Activated naive CD4-positive, alpha-beta T cell treated with anti-CD3 and anti-CD28 coated beads, Interleukin-2, amount 50 U/mL, for 72 hours (primary cell): ENCODE data around the gene SLC6A20. TPM values are rescaled to one million over a fixed set of nuclear protein-coding genes. Genes with fewer than 3 reads are reported as not detected.
A peak's percentile ranks its signal among the peaks of the same experiment; 100 is the strongest.

Experiments
- ATAC-seq, 2 donors: fragments of 150-1000 bp; cut with Tn5 transposase; 2 replicates each; pipeline ENCODE4 v1.10.0; 2021; ENCODE audit warnings: mild to moderate bottlenecking in 2 of 2, moderate library complexity in 2 of 2
- DNase-seq, 2 donors: peaks; one replicate each; pipeline ENCODE4 v3.0.0; 2021 to 2022; ENCODE audit warnings: low spot score in 2 of 2
- H3K27ac Mint-ChIP-seq, 2 donors: one replicate each; pipeline ENCODE4 v1.8.0; 2022; ENCODE audit warnings: mild to moderate bottlenecking in 2 of 2, mixed read lengths in 2 of 2
- H3K36me3 Mint-ChIP-seq, 2 donors: one replicate each; pipeline ENCODE4 v1.8.0; 2022; ENCODE audit warnings: mixed read lengths in 2 of 2
- H3K9me3 Mint-ChIP-seq, 2 donors: one replicate each; pipeline ENCODE4 v1.8.0; 2022; ENCODE audit warnings: mixed read lengths in 2 of 2
- total RNA-seq, 2 donors: library from RNA; stranded (reverse); gene quantifications; one replicate each; pipeline ENCODE4 v1.2.3, GENCODE V29; 2022

SLC6A20 gene, protein sequence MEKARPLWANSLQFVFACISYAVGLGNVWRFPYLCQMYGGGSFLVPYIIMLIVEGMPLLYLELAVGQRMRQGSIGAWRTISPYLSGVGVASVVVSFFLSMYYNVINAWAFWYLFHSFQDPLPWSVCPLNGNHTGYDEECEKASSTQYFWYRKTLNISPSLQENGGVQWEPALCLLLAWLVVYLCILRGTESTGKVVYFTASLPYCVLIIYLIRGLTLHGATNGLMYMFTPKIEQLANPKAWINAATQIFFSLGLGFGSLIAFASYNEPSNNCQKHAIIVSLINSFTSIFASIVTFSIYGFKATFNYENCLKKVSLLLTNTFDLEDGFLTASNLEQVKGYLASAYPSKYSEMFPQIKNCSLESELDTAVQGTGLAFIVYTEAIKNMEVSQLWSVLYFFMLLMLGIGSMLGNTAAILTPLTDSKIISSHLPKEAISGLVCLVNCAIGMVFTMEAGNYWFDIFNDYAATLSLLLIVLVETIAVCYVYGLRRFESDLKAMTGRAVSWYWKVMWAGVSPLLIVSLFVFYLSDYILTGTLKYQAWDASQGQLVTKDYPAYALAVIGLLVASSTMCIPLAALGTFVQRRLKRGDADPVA
- total RNA-seq: not detected

DNA sequence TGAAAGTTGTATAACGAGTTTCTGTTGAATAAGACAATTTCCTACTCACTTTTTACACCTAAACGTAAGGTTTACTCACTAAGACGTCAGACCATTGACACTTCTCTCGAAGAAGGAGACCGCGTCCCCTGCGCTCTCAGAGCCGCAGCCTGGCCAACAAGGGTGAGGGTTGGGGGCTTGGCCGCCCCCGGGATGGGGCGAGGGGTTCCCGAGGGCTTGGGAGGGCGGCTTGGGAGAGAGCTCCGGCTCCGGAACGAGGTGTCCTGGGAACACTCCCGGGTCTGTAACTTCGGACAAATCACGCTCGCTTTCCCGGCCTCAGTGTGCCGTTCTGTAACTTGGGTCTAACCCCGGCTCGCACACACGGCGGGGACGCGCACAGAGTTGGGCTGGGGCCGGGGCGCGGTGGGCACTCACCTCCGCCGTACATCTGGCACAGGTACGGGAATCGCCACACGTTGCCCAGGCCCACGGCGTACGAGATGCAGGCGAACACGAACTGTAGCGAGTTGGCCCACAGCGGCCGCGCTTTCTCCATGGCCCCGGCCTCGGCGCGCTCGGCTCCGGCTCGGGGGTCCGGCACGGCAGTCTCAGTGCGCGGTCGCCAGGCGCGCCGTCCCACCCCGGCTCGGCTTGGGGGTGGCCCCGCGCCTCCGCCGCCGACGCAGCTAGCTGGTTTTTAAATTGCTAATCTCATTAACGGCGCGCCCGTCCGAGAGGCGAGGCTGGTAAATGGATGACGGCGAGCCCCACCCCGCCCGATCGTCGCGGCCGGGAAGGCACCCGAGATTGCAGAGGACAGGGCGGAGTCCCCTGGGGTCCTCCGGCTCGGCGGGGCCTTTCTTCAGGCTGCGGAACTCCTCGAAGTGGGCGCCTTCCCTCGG is at the start of gene SLC6A20:
Gene SLC6A20, minus strand, starts transcription at position 655 of the 884 bp plus-strand sequence. Its CDS starts 117 bp downstream, at position 538.
- peak in 1 of 2 donors; percentile 54 for ATAC-seq
- peaks cover 0 to 6% of the 10 kb centered on the region in 2 donors for H3K36me3 Mint-ChIP-seq
- H3K27ac Mint-ChIP-seq: no peak within 1 kb of the TSS
- no peak for DNase-seq
- H3K9me3 Mint-ChIP-seq: no peaks in the 10 kb centered on the region

DNA sequence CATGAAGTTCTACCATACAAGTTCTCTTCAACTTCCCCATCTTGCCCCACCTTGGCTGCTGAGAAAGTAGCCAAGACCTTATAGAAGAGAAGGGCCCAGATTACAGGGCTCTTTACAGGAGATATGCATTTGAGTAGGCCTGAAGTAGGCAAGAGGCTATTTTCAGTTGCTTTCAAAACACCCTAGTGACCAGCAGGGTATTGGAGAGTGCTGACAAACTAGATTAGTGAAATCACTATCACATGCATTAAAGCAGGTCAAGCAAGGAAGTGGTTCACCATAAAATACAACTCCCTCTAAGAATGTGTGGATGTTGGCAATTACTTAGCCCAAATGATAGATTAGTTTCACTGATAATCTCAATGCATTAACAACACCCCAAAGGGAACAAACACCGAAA is 48.3 kb upstream of the SLC6A20 start:
- H3K27ac Mint-ChIP-seq: no peak overlapping the region
- ATAC-seq: no peak
- H3K9me3 Mint-ChIP-seq: peaks cover 0 to 3% of the 10 kb centered on the region in 2 donors
- H3K36me3 Mint-ChIP-seq: peaks cover 0 to 4% of the 10 kb centered on the region in 2 donors
- no peak for DNase-seq

DNA sequence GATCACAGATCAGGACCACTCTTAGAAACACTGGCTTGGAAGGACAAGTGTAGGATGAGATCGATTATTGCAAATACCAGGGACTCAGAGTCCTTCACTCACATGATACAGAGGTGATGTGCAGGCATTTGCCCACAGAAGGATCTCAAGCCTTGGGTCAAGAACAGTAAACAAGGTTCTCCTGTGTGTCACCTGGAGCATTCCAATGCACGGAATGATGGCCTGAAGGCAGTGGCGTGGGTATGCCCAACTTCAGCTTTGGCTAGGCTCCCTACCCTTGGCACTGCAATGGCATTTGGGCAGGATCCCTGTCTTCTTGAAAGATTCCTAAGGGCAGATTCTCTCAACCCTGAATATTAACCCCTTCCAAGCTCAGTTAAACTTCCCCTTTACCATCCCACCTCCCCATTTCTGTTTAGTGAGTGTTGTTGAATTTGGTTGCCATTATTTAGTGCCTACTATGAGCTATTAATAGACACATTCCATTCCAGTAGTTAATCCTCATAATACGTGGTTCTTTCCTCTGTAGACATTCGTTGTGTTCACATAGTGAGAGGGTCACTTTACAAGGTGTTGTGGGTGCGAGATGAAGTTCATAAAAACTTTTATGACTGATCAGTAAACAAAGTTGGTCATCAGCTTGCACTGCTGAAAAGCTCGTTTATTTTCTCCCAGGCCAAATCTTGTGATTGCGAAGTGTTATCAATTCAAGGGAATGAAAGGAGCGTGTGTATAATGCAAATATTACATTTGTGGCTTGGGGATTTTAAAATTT is 46.7 kb upstream of the SLC6A20 start:
- Mint-ChIP-seq H3K9me3 (peaks cover 0 to 3% of the 10 kb centered on the region in 2 donors), H3K27ac (peak overlapping the region in 1 of 2 donors; percentile 93), H3K36me3 (peaks cover 0 to 4% of the 10 kb centered on the region in 2 donors)
- DNase-seq (no peak), ATAC-seq (no peak)

DNA sequence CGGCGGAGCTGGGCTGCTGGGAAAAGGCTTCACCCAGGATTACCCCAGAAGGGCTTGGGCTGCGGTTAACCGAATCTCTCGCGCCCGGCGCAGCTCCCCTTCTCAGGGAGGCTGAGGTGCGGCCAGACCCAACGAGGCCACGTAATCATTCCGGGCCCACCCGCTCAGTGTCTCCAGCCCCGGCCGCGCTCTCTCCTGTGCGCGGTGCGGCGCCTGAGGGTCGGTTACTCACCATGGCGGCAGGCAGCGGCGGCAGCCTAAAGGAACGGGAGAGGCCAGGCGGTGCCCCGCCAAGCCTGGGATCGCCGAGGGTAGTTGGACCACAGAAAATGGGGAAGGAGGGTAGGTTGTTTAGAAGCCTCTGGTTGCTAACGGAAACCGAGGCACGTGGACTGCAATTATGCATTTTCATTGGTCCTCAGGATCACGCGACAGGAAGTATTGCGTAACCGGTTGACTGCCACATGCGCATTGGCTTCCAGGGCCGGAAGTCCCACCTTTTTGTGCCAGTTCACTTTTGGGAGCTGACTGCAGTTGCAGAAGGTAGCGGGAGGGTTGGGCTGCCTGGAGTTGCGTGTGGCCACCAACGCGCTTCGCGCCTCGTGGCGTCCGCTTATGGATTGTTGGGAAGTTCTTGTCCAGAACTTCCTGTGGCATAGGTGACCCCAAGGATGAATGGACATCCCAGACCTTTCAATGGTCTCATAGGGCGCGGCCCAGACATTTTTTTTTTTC is 45.6 kb upstream of the SLC6A20 start, which contains the start of gene LZTFL1:
Gene LZTFL1, minus strand, starts transcription at position 363 of the 735 bp plus-strand sequence. Its CDS starts 128 bp downstream, at position 235.
- peak; percentile 89 to 95 for ATAC-seq
- H3K27ac Mint-ChIP-seq: peak within 1 kb of the TSS; percentile 88 to 93
- H3K9me3 Mint-ChIP-seq: peaks cover 0 to 3% of the 10 kb centered on the region in 2 donors
- H3K36me3 Mint-ChIP-seq: peaks cover 0 to 4% of the 10 kb centered on the region in 2 donors
- DNase-seq: peak; percentile 78 to 88

DNA sequence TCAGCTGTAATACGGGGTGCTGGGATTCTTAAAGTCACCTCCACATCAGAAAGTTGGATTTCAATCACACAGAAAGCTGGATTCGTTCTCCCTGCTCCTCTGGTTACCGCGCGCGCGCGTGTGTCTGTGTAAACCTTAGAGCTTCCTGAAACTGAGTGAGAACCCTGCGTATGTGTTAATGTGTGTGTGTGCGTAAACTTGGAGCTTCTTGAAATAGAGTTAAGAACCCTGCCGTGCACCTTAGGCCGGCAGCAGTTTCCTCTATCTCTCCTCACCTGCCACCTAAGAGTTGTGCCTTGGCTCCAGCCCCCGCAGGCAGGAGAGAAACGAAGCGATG is 45.1 kb upstream of the SLC6A20 start:
- peak; percentile 34 to 43 for ATAC-seq

DNA sequence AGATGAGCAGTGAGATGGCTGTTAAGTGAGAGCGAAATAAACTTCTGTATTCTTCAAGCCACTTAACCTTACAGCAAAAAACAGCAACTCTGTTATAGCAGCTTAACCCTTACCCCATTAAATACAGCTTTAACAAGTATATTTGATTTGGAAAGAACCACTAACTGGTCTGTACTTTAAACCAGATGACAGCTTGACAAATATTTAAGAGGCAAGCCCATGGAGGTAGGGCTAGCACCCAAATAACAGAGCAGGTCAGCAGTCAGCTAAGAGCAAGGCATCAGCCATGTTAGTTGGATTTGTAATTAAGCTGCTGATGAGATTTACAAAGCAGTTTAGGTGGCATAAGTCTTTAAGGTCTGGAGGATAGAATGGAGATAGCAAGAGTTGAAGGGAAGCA is 42.1 kb upstream of the SLC6A20 start:
- H3K36me3 Mint-ChIP-seq: peaks cover 0 to 4% of the 10 kb centered on the region in 2 donors
- DNase-seq (no peak), ATAC-seq (no peak)
- peaks cover 0 to 3% of the 10 kb centered on the region in 2 donors for H3K9me3 Mint-ChIP-seq
- no peak overlapping the region for H3K27ac Mint-ChIP-seq

More for the DNA sequence above, 45.1 kb upstream of the SLC6A20 start:
- Mint-ChIP-seq H3K36me3 (peaks cover 0 to 4% of the 10 kb centered on the region in 2 donors), H3K27ac (peak overlapping the region in 1 of 2 donors; percentile 93), H3K9me3 (peaks cover 0 to 3% of the 10 kb centered on the region in 2 donors)
- DNase-seq: no peak

DNA sequence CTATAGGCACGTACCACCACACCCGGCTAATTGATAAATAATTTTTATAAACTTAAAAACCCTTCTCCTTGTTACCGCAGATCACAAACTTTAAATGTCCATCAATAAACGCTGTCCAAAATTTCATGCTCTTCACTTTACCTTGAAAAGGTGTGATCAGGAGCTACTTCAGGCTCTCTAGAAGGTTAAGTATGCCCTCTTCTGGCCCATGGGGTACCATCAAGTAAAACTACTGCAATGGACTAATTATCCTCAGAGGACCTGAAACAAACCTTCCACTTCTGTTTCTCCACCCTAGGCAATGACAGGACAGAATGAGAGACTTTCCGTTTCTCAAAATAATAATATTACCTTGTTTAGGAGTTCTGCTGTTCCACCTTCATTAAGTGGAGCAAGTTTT is 36.4 kb upstream of the SLC6A20 start:
- DNase-seq: no peak
- H3K36me3 Mint-ChIP-seq: no peaks in the 10 kb centered on the region
- no peaks in the 10 kb centered on the region for H3K9me3 Mint-ChIP-seq
- ATAC-seq: peak in 1 of 2 donors; percentile 49
- H3K27ac Mint-ChIP-seq: no peak overlapping the region

DNA sequence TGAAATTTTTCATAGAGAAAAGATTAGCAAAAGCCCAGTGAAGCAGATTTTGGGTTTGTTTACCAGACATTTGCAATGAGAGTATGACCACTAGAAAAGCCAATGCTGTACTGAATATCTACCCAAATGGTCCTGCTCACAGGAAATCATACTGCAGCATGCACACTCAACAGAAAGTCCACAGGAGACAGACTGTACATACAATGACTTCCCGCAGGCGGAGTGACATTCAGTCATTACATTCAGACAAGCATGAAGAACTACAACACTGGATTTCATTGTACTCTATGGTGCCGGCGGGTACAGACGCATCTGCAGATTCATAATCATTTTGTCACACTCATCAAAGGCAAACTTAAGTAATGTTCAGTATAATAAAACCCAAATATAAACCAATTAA is 33.8 kb upstream of the SLC6A20 start:
- ATAC-seq: no peak
- Mint-ChIP-seq H3K27ac (no peak overlapping the region), H3K36me3 (no peaks in the 10 kb centered on the region), H3K9me3 (no peaks in the 10 kb centered on the region)
- no peak for DNase-seq

DNA sequence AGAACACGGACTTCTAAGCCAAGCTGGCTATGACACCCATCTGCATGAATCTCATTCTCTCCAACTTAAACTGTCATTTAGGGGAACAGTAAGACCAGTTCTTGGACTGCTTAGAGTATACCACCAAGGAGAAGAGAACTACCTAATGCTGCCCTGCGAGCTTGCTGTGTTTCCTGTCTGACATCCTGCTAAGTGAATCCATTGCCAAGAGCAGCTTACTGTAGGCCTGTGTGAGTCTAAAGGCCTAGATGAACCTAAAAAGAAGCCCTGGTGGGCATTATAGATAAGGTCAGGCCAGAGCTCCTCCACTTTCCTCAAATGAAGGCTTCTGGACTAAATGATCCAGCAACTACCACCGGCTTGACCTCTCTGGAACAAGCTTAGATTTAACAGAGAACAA is 30.6 kb upstream of the SLC6A20 start:
- Mint-ChIP-seq H3K27ac (no peak overlapping the region), H3K9me3 (no peaks in the 10 kb centered on the region)

DNA sequence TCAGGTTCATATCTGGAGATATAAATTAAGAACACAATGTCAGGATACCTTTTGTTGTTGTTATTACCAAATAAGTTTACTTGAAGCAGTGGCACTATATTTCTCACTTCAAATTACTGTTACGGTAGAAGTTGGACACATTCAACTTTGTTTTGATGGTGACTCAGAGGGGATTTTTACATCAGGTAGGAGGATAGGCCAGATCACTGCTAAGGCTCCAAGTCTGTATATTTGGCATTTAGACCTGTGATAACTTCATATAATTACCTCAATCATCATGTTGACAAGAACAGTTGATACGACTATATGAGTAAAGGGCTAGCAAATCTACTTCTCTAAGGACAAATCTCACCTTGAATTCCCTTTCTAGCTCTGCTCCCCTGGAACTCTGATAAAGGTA is 30.0 kb upstream of the SLC6A20 start:
- no peak for DNase-seq
- Mint-ChIP-seq H3K36me3 (peaks cover 0 to 6% of the 10 kb centered on the region in 2 donors), H3K27ac (no peak overlapping the region), H3K9me3 (no peaks in the 10 kb centered on the region)
- ATAC-seq: peak; percentile 56 to 58

More for the DNA sequence above, 30.6 kb upstream of the SLC6A20 start:
- peaks cover 0 to 6% of the 10 kb centered on the region in 2 donors for H3K36me3 Mint-ChIP-seq
- DNase-seq (no peak), ATAC-seq (no peak)

DNA sequence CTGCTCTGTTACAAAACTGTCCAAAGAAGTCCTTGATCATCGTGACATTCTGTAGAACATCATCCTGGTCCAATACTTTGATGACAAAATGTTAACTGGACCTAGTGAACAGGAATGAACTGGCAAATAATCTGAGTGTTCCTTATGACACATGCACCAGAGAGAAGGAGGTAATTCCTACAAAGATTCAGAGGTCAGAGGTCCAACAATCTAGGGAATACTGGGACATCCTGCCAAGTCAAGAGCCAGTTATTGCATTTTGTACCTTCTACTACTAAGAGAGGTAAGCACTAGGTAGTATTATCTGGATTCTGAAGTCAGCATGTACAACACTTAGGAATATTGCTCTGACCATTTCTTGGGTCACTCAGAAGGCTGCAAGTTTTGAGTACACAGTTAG is 24.8 kb upstream of the SLC6A20 start:
- ATAC-seq: no peak
- Mint-ChIP-seq H3K27ac (no peak overlapping the region), H3K36me3 (peaks cover 0 to 12% of the 10 kb centered on the region in 2 donors), H3K9me3 (no peaks in the 10 kb centered on the region)
- no peak for DNase-seq

DNA sequence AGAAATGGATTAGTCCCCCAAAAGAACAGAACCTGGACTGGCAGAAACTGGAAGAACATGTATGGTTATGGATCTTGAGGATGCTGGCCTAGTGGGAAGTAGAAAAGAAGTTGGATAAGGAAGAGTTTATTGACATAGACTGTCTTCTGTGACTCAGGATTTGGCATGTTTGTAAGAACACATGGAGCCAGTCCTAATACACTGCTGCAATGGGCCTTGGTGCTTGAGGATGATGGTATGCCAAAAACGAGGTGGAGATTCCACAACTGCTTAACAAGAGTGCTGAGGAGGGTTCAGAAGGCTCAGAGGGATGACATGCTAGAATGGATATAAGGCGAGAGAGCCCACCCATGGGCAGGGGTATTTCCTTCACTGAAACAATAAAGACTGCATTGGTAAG is 23.2 kb upstream of the SLC6A20 start:
- no peak overlapping the region for H3K27ac Mint-ChIP-seq
- ATAC-seq (no peak), DNase-seq (no peak)
- no peaks in the 10 kb centered on the region for H3K9me3 Mint-ChIP-seq
- peaks cover 0 to 12% of the 10 kb centered on the region in 2 donors for H3K36me3 Mint-ChIP-seq

DNA sequence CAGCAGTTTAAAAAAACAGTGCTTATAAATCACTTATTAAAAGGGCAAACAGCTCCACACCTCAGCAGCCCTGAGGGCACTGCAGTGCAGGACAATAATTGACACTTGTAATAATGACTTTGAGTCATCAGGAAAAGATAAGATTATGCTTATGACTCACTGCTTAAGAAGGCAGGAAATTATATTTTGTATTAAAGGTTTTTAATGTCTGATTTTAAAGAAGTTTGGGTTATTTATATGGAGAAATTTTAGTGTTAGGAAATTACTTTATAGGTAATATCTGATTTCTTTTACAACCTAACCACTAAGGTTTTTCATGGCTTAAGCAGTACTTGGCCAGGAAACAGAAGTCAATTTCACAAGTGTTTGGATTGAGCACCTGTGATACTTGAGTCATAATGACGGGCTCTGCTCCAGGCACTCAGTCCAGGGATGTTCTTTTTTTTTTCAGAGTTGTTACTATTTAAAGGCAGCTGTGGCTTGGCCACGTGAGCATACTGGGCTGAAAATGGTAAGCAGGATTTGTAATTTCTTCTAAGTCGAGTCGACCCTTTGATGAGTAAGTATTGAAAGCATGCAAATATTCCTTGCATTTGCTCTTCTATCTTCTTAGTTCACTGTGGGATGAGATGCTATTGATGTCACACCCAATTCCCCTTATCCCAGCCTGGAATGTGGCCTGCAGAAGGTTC is 21.6 kb upstream of the SLC6A20 start:
- ATAC-seq (peak; percentile 73 to 76), DNase-seq (no peak)
- Mint-ChIP-seq H3K9me3 (no peaks in the 10 kb centered on the region), H3K36me3 (peaks cover 0 to 12% of the 10 kb centered on the region in 2 donors), H3K27ac (no peak overlapping the region)

DNA sequence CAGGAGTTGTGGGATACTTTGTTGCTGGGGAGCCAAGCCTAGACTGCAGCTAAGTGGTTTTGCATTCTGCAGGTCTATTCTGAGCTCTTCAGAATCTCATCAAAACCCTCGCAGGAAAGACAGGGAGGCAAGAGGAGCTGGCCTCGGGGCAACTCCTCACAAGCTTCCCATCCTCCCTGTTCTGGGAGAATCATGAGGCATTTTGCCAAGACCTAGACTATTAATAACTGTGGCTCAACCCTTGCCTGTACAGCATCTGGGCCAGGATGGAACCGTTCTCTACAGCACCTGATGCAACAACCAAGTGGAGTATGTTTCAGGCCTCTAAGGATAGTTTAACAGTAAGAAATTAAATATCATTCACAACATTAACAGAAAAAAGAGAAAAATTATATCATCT is 20.2 kb upstream of the SLC6A20 start:
- DNase-seq (no peak), ATAC-seq (no peak)
- Mint-ChIP-seq H3K36me3 (peaks cover 0 to 6% of the 10 kb centered on the region in 2 donors), H3K9me3 (no peaks in the 10 kb centered on the region), H3K27ac (no peak overlapping the region)

DNA sequence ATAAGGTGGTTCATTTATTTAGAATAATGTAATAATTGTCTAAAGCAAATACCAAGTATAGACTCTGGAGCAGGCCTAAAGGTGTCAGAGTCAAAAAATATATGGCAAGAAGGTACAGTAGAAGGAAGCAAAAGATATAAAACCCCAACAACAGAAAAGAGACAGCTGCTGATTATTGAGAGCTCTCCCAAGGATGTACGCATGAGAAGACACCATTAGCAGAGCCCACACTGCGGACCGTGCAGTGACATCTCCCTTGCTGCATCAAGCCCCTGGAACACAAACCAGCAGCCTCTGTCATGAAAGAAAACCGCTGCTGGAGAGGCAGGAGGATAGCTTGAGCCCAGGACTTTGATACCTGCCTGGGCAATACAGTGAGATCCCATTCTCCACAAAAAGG is 18.0 kb upstream of the SLC6A20 start:
- H3K27ac Mint-ChIP-seq: no peak overlapping the region
- DNase-seq: no peak
- ATAC-seq: no peak

More for the DNA sequence above, 18.0 kb upstream of the SLC6A20 start:
- Mint-ChIP-seq H3K36me3 (no peaks in the 10 kb centered on the region), H3K9me3 (no peaks in the 10 kb centered on the region)
